Endothelial cell of umbilical vein (primary cell): ENCODE data around the gene C11orf68. TPM values are rescaled to one million over a fixed set of nuclear protein-coding genes. Genes with fewer than 3 reads are reported as not detected.

Source experiments
- BruUV-seq: library from RNA; stranded (reverse); fragments of 400-500 nt; replicated peaks from 2 replicates; lab custom pipeline; 2021; lab: Mats Ljungman, UMichigan
- CTCF ChIA-PET: fragments of 300-600, 350-600 bp; sonication (Branson Sonifier 250); formaldehyde crosslinking; loops from one replicate; lab custom pipeline; 2021; ENCODE audit warnings: antibody characterized with exemption, inconsistent platforms; lab: Charles Lee
- POLR2A ChIA-PET: fragments of 300-600, 350-600 bp; sonication (Branson Sonifier 250); formaldehyde crosslinking; loops from one replicate; lab custom pipeline; 2021; ENCODE audit warnings: antibody characterized with exemption, inconsistent platforms; lab: Charles Lee
- DNase-seq: peaks from one replicate; pipeline ENCODE4 v3.0.0-alpha.2; 2011; ENCODE audit warnings: low read depth, low spot score
- FAIRE-seq: peaks from 2 replicates; lab custom pipeline; 2011; peaks lifted over from hg19 to GRCh38; lab: Jason Lieb, UNC
- H2AFZ ChIP-seq: 2 replicates; pipeline ENCODE4 v1.6.0; 2012; ENCODE audit warnings: low read depth, low read length, control low read depth, inconsistent platforms
- H3K27ac ChIP-seq: 2 replicates; pipeline ENCODE4 v1.5.1; 2011; ENCODE audit warnings: low read depth, mild to moderate bottlenecking, control low read depth, low read length, moderate library complexity; ENCODE audit not compliant: insufficient read depth
- H3K27me3 ChIP-seq, 2 experiments: 2 replicates each; pipeline versions ENCODE4 v1.6.0 to v1.6.1; 2011; ENCODE audit warnings: low read length in 2 of 2, mixed read lengths in 1 of 2; ENCODE audit not compliant: control insufficient read depth in 2 of 2, insufficient read depth in 2 of 2
- H3K36me3 ChIP-seq, 2 experiments: 2 replicates in 1 of 2; 3 replicates in 1 of 2; pipeline ENCODE4 v1.5.1; 2011; ENCODE audit warnings: low read length in 2 of 2, mild to moderate bottlenecking in 1 of 2, moderate library complexity in 1 of 2; ENCODE audit not compliant: control insufficient read depth in 2 of 2, insufficient read depth in 2 of 2; ENCODE audit errors: extremely low read depth in 1 of 2
- H3K4me1 ChIP-seq: 3 replicates; pipeline ENCODE4 v1.5.1; 2011; ENCODE audit warnings: mild to moderate bottlenecking, low read length; ENCODE audit not compliant: control insufficient read depth, insufficient read depth; ENCODE audit errors: extremely low read depth
- H3K4me2 ChIP-seq: 2 replicates; pipeline ENCODE4 v1.6.1; 2011; ENCODE audit warnings: low read length, control low read depth, mixed read lengths; ENCODE audit not compliant: insufficient read depth
- H3K4me3 ChIP-seq, 3 experiments: fragments of 200-600 bp in 1 of 3; sonication (generic), shearing (Covaris generic) in 1 of 3; replicated peaks in 1 of 3; 2 replicates each; pipeline ENCODE4 v1.5.1; 2011 to 2016; ENCODE audit warnings: control low read depth in 3 of 3, low read length in 3 of 3, mild to moderate bottlenecking in 2 of 3, inconsistent platforms in 1 of 3, low read depth in 1 of 3, moderate library complexity in 1 of 3; ENCODE audit not compliant: insufficient read depth in 1 of 3
- H3K79me2 ChIP-seq: 2 replicates; pipeline ENCODE4 v1.6.0; 2012; ENCODE audit warnings: low read length, inconsistent platforms; ENCODE audit not compliant: control insufficient read depth, insufficient read depth
- H3K9ac ChIP-seq: replicated peaks from 2 replicates; pipeline ENCODE3; 2011; ENCODE audit warnings: low read length, control low read depth; ENCODE audit not compliant: insufficient read depth; ENCODE audit errors: extremely low read depth
- H3K9me1 ChIP-seq: replicated peaks from 3 replicates; pipeline ENCODE4 v1.6.0; 2011; ENCODE audit warnings: mild to moderate bottlenecking, low read length; ENCODE audit not compliant: control insufficient read depth, insufficient read depth; ENCODE audit errors: extremely low read depth
- H3K9me3 ChIP-seq: replicated peaks from 2 replicates; pipeline ENCODE4 v1.5.1; 2012; ENCODE audit warnings: low read length, inconsistent platforms; ENCODE audit not compliant: control insufficient read depth, insufficient read depth
- H4K20me1 ChIP-seq: replicated peaks from 2 replicates; pipeline ENCODE3; 2011; ENCODE audit warnings: mild to moderate bottlenecking, low read length; ENCODE audit not compliant: control insufficient read depth, insufficient read depth; ENCODE audit errors: extremely low read depth
- CTCF ChIP-seq, 2 donors: IDR thresholded peaks; 1 replicate in 1 of 2; 2 replicates in 1 of 2; pipeline ENCODE4 v1.5.1; 2011; ENCODE audit warnings: low read length in 2 of 2, mild to moderate bottlenecking in 2 of 2, moderate library complexity in 2 of 2, control low read depth in 1 of 2, inconsistent platforms in 1 of 2, low read depth in 1 of 2; ENCODE audit not compliant: insufficient read depth in 1 of 2; ENCODE audit errors: extremely low read depth in 1 of 2
- EZH2 ChIP-seq: IDR thresholded peaks from 2 replicates; pipeline ENCODE4 v1.6.1; 2012; ENCODE audit warnings: borderline replicate concordance, low read depth, mild to moderate bottlenecking, moderate library complexity, low read length, inconsistent platforms; ENCODE audit not compliant: severe bottlenecking
- FOS ChIP-seq: IDR thresholded peaks from 2 replicates; pipeline ENCODE4 v1.6.1; 2011; ENCODE audit warnings: mild to moderate bottlenecking, low read length, moderate library complexity, borderline replicate concordance; ENCODE audit not compliant: insufficient read depth
- GATA2 ChIP-seq: IDR thresholded peaks from 2 replicates; pipeline ENCODE4 v1.7.0; 2011; ENCODE audit warnings: low read depth, mild to moderate bottlenecking, moderate library complexity, mixed read lengths, low read length; ENCODE audit not compliant: insufficient read length, insufficient read depth
- JUN ChIP-seq: IDR thresholded peaks from 2 replicates; pipeline ENCODE4 v1.6.1; 2011; ENCODE audit warnings: borderline replicate concordance, low read depth; ENCODE audit not compliant: insufficient read length, insufficient read depth
- MAX ChIP-seq: IDR thresholded peaks from 2 replicates; pipeline ENCODE4 v1.6.1; 2011; ENCODE audit not compliant: insufficient read depth, insufficient read length
- MYC ChIP-seq: IDR thresholded peaks from one replicate; pipeline ENCODE4 v1.6.1; 2011; ENCODE audit warnings: mild to moderate bottlenecking, low read depth, low read length
- POLR2A ChIP-seq: IDR thresholded peaks from 2 replicates; pipeline ENCODE4 v1.6.1; 2012; ENCODE audit warnings: low read depth, mild to moderate bottlenecking, control low read depth, low read length
- POLR2AphosphoS5 ChIP-seq: IDR thresholded peaks from 2 replicates; pipeline ENCODE4 v1.6.1; 2012; ENCODE audit warnings: low read depth, mild to moderate bottlenecking, control low read depth, low read length, moderate library complexity; ENCODE audit not compliant: insufficient read depth
- dilution Hi-C: fragments of 300-500 bp; cut with MboI; formaldehyde crosslinking; loops from one replicate; pipeline ENCODE4 v1.15.0; 2019; ENCODE audit warnings: low sequenced_read_pairs; ENCODE audit not compliant: extremely low pct_ligation_motif_present
- intact Hi-C: fragments of 100-400 bp; cut with micrococcal nuclease; formaldehyde crosslinking; loops from one replicate; pipeline ENCODE4 v1.10.0; 2022
- polyA plus RNA-seq, 4 experiments: library from polyadenylated mRNA; depleted of rRNA in 3 of 4; stranded (reverse) in 3 of 4; unstranded in 1 of 4; fragments of >200 nt; gene quantifications; 2 replicates each; pipeline versions ENCODE4 v1.2.1 to v1.2.3, GENCODE V29; 2011 to 2012; ENCODE audit warnings: missing spikeins in 1 of 4
- total RNA-seq: library from RNA; stranded (reverse); gene quantifications from 2 replicates; pipeline ENCODE4 v1.2.3, GENCODE V29; 2021

C11orf68 gene
- total and polyA plus RNA-seq, 2 donors (not counting 3 experiments of a cell fraction or from before 2014, with no cell fraction given), result 35.6 to 66.5 TPM

DNA sequence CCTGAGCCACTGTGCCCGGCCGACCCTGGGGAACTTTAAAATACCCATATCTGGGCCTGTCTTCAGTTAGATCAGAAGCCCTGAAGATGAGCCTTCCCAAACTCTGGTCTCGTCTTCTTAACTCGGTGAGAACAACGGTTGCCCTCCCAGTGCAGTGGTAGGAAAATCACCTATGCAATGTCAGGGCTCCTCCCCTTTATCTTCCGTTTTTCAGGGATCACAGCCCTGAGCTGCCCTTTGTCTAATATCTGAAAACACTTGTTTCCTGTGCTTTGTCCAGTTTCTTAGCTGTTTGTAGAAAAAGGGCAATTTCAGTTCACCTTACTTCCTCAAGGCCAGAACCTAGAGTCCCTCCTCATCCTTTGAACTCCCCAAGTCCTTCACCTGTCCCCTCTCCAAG, 9.8 kb upstream of the C11orf68 start:
- Histone ChIP-seq H3K9me3 (no peaks in the 10 kb centered on the region), H3K4me1 (no peaks in the 10 kb centered on the region), H3K4me3 (no peak overlapping the region), H2AFZ (no peak overlapping the region), H3K4me2 (no peak overlapping the region), H4K20me1 (no peaks in the 10 kb centered on the region), H3K27ac (no peak overlapping the region), H3K36me3 (peaks cover 0 to 3% of the 10 kb centered on the region in 2 experiments), H3K27me3 (no peaks in the 10 kb centered on the region), H3K79me2 (no peaks in the 10 kb centered on the region), H3K9me1 (no peaks in the 10 kb centered on the region), H3K9ac (no peak overlapping the region)
- CTCF ChIA-PET, result interaction anchor here (1.0 kb wide), 1 partner anchor 12 kb away, joined by 3 read pairs; no protein-coding TSS in a partner anchor
- POLR2A ChIA-PET, result interaction anchor here (0.5 kb wide), 1 partner anchor 46 kb away, joined by 5 read pairs; no protein-coding TSS in a partner anchor
- intact Hi-C loops (no loop called here), dilution Hi-C loops (no loop called here)
- TF ChIP-seq FOS (no peak), JUN (no peak), MAX (no peak), MYC (no peak), CTCF (IDR thresholded peaks at IDR 0.05; ENCODE audit: extremely low read depth in 1 of 2, insufficient read depth in 1 of 2, low read depth in 1 of 2, low read length in 2 of 2) (no peak), EZH2 (no peak), GATA2 (no peak), POLR2AphosphoS5 (no peak), POLR2A (no peak)
- no TSS peak for BruUV-seq
- DNase-seq (no peak), FAIRE-seq (no peak)
